Measurements from ENCODE around the gene MINDY1.

The MINDY1 gene

GRCh38 chr1:150963321-150964163 is 43.2 kb downstream of the MINDY1 start:
- FAIRE-seq = no peak

GRCh38 chr1:150961756-150962155 is 44.9 kb downstream of the MINDY1 start:
- no peak for FAIRE-seq

DNA sequence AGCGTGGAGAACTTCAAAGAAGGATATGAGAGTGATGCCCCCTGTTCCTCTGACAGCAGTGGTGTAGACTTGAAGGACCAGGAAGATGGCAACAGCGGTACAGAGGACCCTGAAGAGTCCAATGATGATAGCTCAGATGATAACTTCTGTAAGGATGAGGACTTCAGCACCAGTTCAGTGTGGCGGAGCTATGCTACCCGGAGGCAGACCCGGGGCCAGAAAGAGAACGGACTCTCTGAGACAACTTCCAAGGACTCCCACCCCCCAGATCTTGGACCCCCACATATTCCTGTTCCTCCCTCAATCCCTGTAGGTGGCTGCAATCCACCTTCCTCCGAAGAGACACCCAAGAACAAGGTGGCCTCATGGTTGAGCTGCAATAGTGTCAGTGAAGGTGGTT is 46.1 kb downstream of the MINDY1 start:
- no peak for FAIRE-seq

- FAIRE-seq = no peak
These were observed 49.0 kb downstream of the MINDY1 start for GRCh38 chr1:150957666-150958065.

DNA sequence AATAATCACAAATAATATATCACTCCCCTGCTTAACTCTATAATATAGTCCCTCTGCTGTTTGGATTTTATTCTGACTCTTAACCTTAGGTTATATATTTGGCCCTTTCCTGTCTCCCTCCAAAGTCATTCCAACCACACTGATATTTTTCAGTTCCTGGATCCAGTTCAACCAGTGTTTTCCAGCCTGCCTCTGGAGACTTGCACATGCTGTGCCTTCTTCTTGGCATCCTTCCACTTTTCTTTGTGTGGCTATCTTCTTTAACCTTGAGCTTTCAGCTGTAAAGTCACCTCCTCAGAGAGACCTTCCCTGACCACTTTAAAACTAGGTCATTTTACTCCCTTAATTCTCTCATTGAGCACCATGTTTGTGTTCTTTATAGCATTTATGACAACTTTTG is 51.4 kb downstream of the MINDY1 start:
- no peak for FAIRE-seq

GRCh38 chr1:150954708-150955107 is 52.0 kb downstream of the MINDY1 start:
- no peak for FAIRE-seq

All from A204.1 (cell line).